PC-3 (cell line): ENCODE results near the gene AOPEP.

Experiments used
- EZH2 ChIP-seq: fragments of 300-600 bp; sonication (generic); IDR thresholded peaks from one replicate; pipeline ENCODE4 v1.6.1; 2017; ENCODE audit warnings: antibody characterized with exemption, mild to moderate bottlenecking, low read length; ENCODE audit not compliant: unreplicated experiment
- EZH2phosphoT487 ChIP-seq: fragments of 300-600 bp; sonication (generic); IDR thresholded peaks from 2 replicates; pipeline ENCODE4 v1.6.1; 2018; ENCODE audit warnings: mild to moderate bottlenecking, antibody characterized with exemption, low read length, borderline replicate concordance
- TF ChIP-seq, protein P1 (sequence below): fragments of 300-600 bp; sonication (generic); conservative IDR thresholded peaks from 2 replicates; pipeline ENCODE4 v1.5.1; 2017; ENCODE audit warnings: antibody characterized with exemption, low read depth, mild to moderate bottlenecking, low read length

DNA sequence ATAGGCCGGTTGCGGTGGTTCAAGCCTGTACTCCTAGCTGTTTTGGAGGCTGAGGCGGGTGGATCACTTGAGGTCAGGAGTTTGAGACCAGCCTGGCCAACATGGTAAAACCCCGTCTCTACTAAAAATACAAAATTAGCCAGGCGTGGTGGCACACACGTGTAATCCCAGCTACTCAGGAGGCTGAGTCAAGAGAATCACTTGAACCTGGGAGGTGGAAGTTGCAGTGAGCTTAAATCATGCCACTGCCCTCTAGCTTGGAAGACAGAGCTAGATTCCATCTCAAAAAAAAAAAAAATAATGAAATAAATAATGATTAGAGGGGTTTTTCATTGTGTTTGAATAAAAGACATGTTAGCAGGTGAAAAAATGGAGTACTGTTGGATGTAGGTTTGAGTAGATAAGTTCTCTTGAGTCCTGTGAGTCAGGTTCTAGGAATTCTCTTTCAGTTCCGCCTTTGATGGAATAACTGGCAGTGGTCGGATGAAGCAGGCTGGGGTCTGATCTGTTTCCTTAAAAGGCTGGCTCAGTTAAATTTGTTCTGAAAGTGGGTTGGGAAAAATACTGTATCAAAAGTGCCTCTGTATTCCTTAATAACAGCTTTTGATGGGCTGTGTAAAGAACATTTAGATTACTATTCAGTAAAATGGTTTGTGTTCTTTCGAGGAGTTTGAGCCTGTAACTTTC lies 73.2 kb downstream of the AOPEP start:
- TF ChIP-seq, protein P1, sequence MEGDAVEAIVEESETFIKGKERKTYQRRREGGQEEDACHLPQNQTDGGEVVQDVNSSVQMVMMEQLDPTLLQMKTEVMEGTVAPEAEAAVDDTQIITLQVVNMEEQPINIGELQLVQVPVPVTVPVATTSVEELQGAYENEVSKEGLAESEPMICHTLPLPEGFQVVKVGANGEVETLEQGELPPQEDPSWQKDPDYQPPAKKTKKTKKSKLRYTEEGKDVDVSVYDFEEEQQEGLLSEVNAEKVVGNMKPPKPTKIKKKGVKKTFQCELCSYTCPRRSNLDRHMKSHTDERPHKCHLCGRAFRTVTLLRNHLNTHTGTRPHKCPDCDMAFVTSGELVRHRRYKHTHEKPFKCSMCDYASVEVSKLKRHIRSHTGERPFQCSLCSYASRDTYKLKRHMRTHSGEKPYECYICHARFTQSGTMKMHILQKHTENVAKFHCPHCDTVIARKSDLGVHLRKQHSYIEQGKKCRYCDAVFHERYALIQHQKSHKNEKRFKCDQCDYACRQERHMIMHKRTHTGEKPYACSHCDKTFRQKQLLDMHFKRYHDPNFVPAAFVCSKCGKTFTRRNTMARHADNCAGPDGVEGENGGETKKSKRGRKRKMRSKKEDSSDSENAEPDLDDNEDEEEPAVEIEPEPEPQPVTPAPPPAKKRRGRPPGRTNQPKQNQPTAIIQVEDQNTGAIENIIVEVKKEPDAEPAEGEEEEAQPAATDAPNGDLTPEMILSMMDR, result no peak
- TF ChIP-seq EZH2, result no peak
- TF ChIP-seq EZH2phosphoT487, result no peak
